NCI-H524 treated with DMSO at 0.1 percent for 48 hours (cell line): Measurements from ENCODE around the gene DOK1.

ENCODE experiments used
- DNase-seq: peaks from one replicate; lab custom pipeline; 2025; lab: John Stamatoyannopoulos, UW

Gene DOK1

DNA sequence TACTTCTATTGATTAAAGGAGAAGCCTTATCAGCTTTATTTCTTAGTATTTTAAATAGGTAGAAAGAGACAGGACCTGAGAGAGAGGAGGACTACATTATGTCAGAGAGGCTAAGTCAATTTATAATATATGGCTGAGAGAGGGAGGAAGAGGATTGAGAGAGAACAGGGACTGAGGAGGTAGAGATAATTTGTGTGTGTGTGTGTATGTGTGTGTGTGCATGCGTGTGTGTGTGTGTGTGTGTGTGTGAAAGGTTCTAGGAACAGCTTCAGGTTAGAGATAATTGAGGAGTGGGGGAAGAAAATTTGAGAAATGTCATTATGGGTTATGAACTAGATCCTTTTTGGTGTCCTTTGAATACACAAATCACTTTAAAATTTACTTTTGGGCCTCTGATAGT, 15.2 kb downstream of the DOK1 start:
- no peak for DNase-seq

DNA sequence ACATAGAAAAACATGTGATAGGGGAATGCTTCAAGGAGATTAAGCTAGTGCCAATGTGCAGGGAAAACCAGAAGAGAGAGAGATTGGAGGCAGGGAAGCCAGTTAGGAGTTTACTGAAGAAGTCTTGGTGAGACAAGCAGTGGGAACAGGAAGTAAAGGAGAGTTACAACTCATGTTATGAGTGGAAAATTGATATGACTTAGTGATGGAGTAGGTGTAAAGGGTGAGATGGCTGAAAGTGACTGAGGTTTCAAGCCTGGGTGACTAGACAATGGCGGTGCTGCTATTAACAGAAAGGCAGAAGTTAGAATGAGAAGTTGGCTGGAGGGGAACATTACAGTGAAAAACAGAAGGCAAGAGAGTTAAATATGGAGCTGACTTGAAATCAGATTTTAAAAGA, 16.5 kb downstream of the DOK1 start:
- no peak for DNase-seq

DNA sequence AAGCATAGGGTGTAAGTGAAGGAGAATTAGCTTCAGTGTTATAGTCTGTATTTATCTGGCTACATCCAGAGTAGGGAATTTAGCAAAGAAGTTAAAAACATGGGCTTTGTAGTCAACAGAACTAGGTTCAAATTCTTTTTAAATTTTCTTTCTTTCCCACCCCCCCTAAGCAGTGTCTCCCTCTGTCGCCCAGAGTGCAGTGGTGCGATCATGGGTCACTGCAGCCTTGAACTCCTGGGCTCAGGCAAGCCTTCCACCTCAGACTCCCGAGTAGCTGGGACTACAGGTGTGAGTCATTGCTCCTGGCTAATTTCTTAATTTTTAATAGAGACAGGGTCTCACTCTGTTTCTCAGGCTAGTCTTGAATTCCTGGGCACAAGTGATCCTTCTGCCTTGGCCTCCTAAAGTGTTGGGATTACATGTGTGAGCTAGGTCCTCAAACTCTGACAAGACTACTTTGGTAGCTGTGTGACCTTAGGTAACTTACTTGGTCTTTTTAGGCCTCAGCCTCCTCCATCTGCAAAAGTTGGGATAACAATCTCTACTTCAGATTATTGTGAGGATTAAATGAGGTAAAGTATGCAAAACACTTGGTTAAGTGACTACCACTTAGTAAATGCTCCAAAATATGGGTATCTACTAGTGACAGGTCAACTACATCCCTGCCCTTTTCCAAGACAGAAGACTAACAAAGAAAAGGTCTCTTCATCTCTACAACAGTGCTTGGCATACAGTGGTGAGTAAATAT, 17.8 kb downstream of the DOK1 start:
- DNase-seq = no peak

DNA sequence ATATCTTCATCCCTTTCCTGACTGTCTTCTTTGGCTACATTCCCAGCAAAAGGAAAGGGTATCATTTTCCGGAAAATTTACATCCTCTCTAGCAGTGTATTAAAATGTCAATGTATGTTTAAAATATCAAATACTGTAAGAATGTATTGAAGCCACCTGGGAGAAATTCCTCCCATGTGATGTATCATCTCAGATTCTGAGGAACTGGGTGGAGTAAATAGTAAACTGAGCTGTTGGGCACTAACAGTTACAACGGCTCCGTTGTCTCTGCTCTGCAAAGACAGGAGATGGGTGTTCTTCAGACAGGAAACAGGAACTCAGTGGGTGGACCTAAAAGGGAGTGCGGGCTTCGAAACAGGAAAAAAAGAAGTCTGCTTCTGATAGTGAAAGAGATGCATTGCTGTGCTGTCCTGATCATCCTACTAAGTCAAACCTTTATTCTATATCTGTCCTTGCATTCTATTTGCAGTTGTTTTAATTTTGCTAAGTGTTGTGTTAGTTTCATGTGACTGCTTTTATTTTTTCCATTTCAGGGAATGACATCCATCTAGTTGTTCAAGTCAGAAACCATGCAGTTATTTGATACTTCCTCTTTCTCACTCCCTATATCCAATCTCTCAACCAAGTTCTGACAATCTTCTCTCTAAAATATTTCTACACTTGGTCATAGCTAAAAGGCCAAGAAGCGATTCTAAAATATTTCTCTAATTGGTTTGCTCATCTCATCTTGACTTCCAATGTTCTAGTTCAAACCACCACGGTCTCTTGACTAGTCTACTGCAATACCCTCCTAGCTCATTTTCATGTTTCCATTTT, 19.4 kb downstream of the DOK1 start:
- no peak for DNase-seq

DNA sequence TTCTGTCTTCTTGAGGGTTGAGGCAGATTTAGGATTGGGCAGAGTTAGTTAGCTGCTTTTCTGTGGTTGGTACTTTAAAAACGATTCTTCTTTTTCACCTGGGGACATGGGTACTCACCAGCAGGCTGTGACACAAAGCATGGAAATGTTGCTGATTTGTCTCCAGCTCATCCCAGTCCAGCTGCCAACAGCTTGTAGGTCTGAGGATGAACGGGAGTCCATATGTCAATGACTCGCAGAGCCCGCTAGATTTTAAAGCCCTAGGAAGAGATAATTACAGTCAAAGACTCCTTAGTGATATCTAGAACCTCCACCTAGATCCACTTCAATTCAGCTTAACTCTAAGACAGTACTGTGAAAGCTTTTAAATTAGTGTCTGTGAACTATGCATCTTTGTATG, 20.8 kb downstream of the DOK1 start:
- DNase-seq = peak; percentile 47

DNA sequence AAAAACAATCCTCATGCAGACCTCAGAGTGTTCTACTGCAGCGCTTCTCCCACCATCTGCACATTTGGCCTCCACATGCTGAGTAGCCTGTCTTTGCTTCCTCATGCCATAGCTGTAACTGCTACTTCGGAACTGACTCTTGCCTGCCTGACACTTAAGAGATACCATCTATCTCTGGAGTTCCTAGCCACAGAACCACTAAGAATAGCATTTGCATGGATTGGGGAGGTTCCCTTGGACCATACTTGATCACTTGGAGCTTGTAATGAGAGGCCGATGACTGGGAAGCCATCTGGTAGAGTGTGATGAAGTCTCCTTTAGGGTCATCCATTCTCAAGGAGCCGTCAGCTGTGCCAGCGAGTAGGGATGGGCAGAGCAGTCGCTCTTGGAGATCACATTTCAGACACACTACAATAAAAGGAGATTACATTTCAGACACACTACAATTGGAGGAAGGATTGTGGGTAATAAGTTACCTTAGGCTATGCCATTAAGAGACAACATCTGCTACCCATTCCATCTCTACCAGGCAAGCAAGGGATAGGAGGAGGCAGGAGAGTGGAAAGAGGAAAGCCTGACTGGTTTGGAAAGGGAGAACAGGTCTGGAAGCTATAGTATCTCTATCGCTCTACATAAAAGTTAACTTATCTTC, 21.8 kb downstream of the DOK1 start:
- peak; percentile 98 for DNase-seq

DNA sequence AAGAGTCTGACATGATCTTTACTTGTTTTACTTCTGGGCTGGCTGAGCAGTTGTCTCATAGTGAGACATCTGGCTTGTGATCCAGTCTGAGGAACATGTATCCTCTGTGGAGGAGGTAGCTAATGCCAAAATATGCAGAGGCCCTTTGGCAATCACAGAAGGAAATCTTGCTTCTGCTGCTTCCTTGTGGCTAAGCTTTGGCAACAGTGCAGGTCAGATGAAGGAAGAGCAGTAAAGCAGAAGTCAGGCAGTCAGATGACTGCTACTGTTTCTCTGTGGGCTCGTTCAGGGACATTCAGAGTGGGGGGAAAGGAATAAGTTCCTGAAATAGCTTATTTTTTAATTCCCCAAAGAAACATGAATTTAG, 22.3 kb downstream of the DOK1 start:
- DNase-seq = no peak

DNA sequence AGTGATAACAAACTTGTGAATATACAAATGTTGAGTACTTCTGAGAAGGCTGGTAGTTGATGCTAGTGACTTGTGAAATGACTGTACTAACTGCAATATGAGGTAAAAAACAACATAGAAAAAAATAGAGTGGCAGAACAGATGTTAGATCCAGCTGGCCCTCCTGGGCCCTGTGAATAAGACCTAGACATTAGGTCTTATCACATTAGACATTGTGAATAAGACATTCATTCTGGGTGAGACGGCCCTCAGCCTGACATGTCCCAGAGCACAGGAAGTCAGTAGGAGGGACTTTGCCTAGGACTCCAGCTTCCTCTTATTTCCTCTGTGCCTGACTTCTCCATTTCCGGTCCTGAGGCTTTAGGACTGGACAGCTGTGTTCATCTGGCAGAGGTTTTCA, 22.9 kb downstream of the DOK1 start:
- no peak for DNase-seq

DNA sequence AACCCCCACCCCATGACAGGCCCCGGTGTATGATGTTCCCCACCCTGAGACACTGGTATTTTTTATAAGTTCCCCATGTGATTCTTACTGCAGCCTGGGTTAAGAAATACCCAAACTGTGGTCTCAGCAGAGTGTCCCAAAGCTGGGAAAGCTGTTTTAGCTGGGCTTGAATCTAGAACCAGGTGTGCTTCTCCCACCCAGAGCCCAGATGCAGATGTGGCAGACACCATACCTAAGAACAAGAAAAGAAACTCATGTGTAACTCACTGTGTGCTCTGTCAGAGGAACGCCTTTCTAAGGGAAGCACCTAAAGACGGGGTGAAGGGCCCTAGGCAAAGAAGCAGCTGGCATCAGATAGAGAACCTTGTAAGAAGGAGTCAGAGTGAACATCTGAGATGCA, 23.9 kb downstream of the DOK1 start:
- DNase-seq = no peak

DNA sequence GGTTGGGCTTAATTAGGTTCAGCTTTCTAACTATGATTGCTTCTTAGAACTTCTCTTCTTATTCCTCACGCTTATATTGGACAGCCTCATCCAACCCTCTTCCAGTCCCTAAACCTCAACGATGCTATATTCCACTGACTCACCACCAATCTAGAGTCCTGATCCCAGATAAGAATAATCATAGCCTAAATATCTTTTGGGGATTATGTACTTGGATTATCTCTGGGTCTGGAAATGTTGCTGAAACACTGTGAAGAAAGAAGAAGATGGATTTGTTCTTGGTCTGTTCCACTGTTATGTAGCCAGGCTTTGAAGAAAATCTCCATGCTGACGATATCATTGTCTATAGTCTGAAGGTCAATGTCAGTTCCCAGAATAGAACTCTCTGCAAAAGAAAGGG, 26.9 kb downstream of the DOK1 start:
- no peak for DNase-seq

DNA sequence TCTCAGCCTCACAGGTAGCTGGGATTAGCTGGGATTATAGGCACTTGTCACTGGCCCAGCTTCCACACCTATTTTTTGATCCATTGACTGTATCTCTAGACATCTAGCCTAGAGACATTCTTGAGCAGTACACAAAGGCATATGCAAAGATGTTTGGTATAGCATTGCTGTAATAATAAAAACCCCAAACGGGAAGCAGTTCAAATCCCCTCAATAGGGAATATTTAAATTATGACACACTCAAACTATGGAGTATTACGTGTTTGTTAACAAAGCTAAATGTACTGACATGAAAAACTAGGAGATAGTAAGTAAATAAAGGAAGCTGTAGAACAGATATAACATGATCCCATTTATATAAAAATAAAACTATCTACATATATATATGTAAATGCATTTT, 27.7 kb downstream of the DOK1 start:
- DNase-seq = no peak

DNA sequence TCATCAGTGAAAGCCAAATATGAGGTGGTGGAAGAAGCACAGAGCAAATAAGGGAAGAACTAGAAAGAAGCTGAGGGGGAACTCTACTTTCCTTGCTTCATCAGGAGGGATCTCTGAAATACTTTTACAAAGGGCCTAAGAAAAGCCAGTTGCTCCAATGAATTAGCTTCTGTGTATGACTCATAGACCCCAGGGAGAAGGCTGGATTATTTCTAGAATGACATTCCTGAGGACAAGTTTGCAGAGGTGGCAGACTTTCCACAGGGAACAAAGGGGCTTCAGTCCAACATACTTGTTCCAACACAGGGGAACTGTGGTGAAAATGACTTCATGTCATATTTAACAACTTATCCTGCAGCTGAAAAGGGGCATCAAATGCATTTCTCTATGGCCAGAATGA, 29.0 kb downstream of the DOK1 start:
- no peak for DNase-seq

DNA sequence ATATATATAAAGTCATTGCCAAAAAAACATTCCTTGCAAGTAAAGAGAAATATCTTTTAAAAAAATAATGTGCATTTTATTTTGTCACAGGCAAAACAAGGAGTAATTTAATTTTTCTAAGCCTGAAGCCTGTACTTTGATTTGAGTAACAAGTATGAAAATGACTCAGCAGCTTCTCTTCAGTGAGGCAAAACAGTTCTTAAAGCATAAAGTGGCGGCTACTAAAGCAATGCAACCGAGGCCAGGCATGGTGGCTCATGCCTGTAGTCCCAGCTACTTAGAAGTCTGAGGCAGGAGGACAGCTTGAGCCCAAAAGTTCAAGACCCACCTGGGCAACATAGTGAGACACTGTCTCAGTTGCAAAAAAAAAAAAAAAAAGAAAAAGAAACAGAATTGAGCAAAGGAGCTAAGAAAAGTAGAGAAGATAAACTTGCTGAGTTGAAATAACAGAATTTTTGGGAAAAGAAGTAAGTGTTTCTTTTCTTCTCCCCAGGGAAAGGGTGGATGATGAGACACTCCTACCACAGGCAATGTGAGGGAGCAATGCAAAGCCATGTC, 29.6 kb downstream of the DOK1 start:
- DNase-seq = no peak

DNA sequence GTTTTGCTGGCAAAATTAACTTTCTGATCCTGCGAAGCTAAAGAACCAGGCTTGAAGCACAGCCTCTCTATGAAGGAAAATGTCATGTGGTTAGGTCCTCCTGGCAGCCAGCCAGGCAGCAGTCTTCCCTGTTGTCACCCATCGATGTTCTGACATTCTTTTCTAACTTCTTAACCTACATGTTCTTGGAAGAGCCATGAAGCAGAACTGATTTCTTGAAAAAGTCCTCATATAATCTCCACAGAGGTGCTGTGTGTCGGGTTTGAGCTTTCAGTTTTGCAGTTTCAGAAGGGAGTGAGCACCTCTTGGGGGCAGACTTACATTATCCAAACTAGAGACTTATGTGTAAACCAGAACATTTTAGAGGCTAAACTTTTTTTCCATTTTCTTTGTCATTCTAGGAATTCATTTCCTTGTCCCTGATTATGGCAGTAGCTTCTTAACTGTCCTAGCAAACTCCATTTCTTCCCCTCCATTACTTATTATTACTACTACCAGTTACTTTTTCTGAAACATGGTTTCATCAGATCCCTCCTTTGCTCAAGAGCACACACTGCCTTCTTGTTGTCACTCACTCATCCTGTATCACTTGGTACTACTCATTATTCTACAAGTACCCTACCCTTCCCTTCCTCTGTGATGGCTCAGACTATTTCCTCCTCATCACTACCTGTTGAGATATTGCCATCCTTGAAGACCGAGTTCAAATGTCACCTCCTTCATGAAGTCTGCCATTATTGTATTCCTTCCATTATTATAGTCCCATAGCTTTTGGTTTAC, 31.1 kb downstream of the DOK1 start:
- DNase-seq = no peak

DNA sequence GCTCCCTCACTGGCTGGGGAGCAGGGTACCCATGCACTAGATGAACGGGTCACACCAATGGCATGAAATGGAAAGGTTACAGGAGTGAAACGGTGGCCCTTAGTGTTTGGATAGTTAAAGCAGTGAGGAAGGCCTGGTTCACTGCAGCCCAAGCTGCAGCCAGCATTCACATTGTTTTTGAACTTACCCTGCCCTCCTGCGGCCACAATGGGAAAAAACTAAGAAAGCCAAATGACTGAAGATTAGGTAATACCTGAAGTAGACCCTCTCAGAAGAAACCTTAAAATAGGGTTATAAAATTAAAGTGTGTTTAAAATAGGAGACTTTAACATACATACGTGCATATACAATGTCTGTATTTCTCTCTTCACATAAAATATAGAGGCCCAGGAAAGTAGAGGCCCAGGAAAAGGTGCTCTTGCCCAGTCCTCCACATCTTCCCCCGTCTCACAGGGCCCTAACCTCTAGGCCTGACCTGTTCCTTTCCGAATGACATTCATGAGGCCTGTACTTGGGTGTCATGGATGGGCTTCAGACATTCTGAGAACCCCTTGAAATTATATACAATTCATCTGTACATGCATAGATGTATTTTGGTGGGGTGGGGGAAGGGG, 33.3 kb downstream of the DOK1 start:
- DNase-seq = no peak

DNA sequence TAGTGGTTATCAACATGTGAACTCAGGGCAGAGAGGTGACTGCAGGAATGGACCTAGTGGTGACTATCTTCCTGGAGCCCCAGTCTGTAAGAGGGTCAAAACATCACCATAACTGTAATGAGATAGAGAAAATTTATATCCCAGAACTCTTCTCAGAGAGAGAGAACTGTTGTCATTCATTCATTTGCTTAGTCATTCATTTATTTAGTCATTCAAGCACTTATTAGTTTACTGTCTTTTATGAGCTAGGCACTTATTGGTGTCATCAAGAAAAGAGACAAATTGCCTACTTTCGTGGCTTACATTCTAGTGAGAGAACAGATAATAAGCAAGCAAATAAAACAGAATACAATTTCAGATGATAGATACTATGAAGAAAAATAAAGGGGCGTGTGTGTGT, 34.1 kb downstream of the DOK1 start:
- DNase-seq = no peak

DNA sequence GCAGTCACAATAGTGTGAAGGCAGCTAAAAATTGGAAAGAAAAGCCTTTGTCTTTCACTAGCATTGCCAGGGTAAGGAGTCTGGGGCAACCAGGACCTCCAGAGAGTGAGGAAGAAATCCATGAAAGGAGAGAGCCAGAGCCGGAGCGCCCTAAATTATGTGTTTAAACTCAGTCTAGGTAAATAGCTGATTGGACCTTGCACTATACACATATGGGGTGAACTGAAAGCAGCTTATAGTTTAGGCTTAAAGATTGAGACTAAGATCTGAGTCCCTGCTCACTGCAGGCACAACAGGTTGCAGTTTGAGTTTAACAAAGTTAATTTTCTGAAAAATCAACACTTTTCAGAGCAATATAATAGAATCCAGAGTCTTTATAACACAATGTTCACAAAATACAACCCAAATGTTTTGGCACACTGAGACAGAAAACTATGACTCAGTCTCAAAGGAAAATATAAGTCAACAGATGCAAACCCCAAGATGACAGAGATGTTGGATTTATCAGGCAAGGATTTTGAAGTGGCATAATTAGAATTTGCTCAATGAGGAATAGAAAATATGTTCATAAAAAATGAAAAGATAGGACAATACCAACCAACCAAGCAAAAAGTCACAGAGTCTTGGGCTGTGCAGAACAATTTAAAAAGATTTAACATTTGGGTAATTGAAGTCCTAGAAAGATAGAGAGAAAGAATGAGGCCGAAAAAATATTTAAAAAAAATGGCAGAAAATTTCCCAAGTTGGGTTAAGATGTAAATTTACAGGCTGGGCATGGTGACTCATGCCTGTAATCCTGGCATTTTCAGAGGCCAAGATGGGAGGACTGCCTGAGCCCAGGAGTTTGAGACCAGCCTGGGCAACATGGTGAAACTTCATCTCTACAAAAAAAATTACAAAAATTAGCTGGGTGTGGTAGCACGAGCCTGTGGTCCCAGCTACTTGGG, 39.6 kb downstream of the DOK1 start:
- DNase-seq = no peak

DNA sequence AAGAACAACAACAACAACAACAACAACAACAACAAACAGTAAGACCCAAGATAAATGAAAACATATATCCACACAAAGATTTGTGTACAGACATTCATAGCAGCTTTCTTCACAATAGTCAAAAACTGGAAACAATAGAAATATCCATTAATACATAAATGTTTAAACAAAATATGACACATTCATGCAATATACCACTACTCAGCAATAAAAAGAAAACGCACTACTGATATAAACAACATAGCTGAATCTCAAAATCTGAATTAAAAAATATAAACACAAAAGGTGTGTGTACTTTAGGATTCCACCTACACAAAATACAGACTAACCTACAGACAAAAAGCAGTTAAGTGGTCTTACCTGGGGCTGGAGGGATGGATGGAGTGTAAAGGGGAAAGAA, 42.1 kb downstream of the DOK1 start:
- DNase-seq = no peak

DNA sequence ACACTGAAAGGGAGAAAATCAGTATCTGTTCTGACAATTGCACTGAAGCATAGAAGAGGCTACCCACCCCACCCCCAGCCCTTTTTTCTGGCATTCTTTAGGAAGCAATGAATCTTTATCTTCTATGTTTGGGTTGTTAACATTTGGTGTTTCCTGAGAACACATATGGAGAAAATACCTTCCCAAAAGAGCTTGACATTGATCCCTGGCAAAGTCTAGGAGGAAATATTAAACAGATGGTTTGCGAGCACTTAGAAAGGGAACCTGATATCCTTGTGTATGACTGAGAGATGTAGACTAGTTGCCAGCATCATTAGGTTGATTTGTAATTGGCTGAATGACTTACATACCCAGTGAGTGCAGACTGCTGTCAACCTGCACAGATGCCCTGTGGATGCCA, 42.9 kb downstream of the DOK1 start:
- DNase-seq = peak; percentile 97

DNA sequence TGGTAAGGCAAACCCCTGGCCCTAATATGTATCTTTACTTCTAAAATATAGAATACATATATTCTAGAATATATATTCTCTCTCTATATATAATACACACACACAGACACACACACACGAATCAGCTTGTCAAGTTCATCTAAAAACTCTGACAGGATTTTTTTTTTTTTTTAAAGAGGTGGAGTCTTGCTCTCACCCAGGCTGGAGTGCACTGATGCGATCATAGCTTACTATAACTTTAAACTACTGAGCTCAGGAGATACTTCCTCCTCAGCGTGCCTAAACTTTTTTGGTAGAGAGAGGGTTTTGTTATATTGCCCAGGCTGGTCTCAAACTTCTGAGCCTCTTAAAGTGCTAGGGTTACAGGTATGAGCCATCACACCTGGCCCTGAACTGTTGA, 45.2 kb downstream of the DOK1 start:
- DNase-seq = no peak
